Adrenal gland (tissue), 12 donors: ENCODE results near the gene BDKRB1. TPM values are rescaled to one million over a fixed set of nuclear protein-coding genes. Genes with fewer than 3 reads are reported as not detected.

Experiments
- DNase-seq, 7 donors: peaks; one replicate each; pipeline ENCODE4 v3.0.0-alpha.2; 2019 to 2020
- H3K27ac ChIP-seq, 5 donors: fragments of 200-600 bp; sonication (generic) in 4 of 5; 1 replicate in 3 of 5; 2 replicates in 2 of 5; pipeline versions ENCODE4 v1.5.1 to v1.8.0; 2016 to 2020; ENCODE audit warnings: mild to moderate bottlenecking in 1 of 5
- H3K27me3 ChIP-seq: fragments of 200-600 bp; 2 replicates; pipeline ENCODE4 v1.8.0; 2021
- H3K36me3 ChIP-seq, 2 donors: fragments of 200-600 bp; replicated peaks in 1 of 2; 1 replicate in 1 of 2; 2 replicates in 1 of 2; pipeline versions ENCODE4 v1.5.1 to v1.8.0; 2018 to 2022
- H3K4me1 ChIP-seq, 2 donors: fragments of 200-600 bp; replicated peaks in 1 of 2; 1 replicate in 1 of 2; 2 replicates in 1 of 2; pipeline versions ENCODE4 v1.5.1 to v1.8.0; 2018 to 2021
- H3K4me3 ChIP-seq, 4 donors: fragments of 200-600 bp; sonication (generic) in 3 of 4; one replicate each; pipeline ENCODE4 v1.5.1; 2016 to 2018
- H3K9me3 ChIP-seq, 3 donors: fragments of 200-600 bp; sonication (generic) in 1 of 3; replicated peaks in 1 of 3; 1 replicate in 2 of 3; 2 replicates in 1 of 3; pipeline versions ENCODE4 v1.5.1 to v1.8.0; 2016 to 2021
- CTCF ChIP-seq, 6 experiments: fragments of 450-650 bp in 4 of 6; fragments of 200-600 bp in 2 of 6; sonication (generic) in 1 of 6; IDR thresholded peaks; 1 replicate in 5 of 6; 2 replicates in 1 of 6; pipeline versions ENCODE4 v1.5.1 to v1.8.0; 2016 to 2021; ENCODE audit warnings: antibody characterized with exemption in 6 of 6, mild to moderate bottlenecking in 2 of 6, moderate library complexity in 1 of 6
- POLR2A ChIP-seq, 2 donors: fragments of 450-650 bp; IDR thresholded peaks; one replicate each; pipeline ENCODE4 v1.6.1; 2017; ENCODE audit warnings: antibody characterized with exemption in 2 of 2, mild to moderate bottlenecking in 2 of 2, moderate library complexity in 1 of 2
- WGBS, 4 donors: extraction: QIAGEN DNeasy Blood & Tissue Kit in 2 of 4; methylation state at CpG; one replicate each; pipeline versions ENCODE4 v1.1.5 to v1.1.7; 2013 to 2017; 5-methylcytosine and 5-hydroxymethylcytosine counted together
- intact Hi-C, 2 donors: fragments of 100-400 bp; cut with DNase I; formaldehyde crosslinking; loops; one replicate each; pipeline versions ENCODE4 v1.14.1 to v1.15.0; 2022 to 2023
- polyA plus RNA-seq, 3 donors: library from polyadenylated mRNA; stranded (reverse); fragments of 200-250 nt in 2 of 3; fragments of 350-450 nt in 1 of 3; fragmentation: Illumina TruSeq in 1 of 3; extraction: RNeasy Lipid Tissue Mini Kit (QIAGEN cat#74804) in 1 of 3; gene quantifications; one replicate each; pipeline ENCODE4 v1.2.3, GENCODE V29; 2013 to 2014
- total RNA-seq, 9 donors: library from RNA; depleted of rRNA in 4 of 9; stranded (reverse); fragments of >200 nt in 4 of 9; fragments of 120-200 nt in 1 of 9; fragmentation: NEBNext Ultra II Directional in 1 of 9; extraction: Animal tissue kit (Norgen Biotek cat#: 25700) in 1 of 9; gene quantifications; one replicate each; pipeline versions ENCODE4 v1.1.0 to v1.2.4, GENCODE V29; 2013 to 2023
- donor health status: healthy with polysubstance abuse.
- donor health status: Bipolar disorder and iron deficiency.
- donor health status: DM: yes; HTN: yes; CAD: no.
- donor health status: DM: no; HTN: no; CAD: no.
- donor health status: DM: no; HTN: no; CAD: no.
- donor health status: DM: yes; HTN: yes; CAD: no.

BDKRB1 gene
- total and polyA plus RNA-seq, 12 donors: 0.25 to 0.98 (median 0.88) TPM; not detected in 9

- H3K4me1 ChIP-seq: no peaks in the 10 kb centered on the region
- H3K27me3 ChIP-seq: no peaks in the 10 kb centered on the region
- TF ChIP-seq CTCF (IDR thresholded peaks at IDR 0.05) (no peak), POLR2A (IDR thresholded peaks at IDR 0.05) (no peak)
- no peak overlapping the region for H3K27ac ChIP-seq
- H3K36me3 ChIP-seq: peaks cover 0 to 27% of the 10 kb centered on the region in 2 donors
- H3K4me3 ChIP-seq: no peak overlapping the region
- 86 to 93% (median 87%) methylated on average over 7 of the region's 7 CpGs for WGBS, 4 donors
- DNase-seq: no peak
- no peaks in the 10 kb centered on the region for H3K9me3 ChIP-seq
- intact Hi-C loops: no loop called here
Measured at GRCh38 chr14:96294246-96294645, 38.2 kb downstream of the BDKRB1 start.

- Histone ChIP-seq H3K9me3 (no peaks in the 10 kb centered on the region), H3K4me3 (no peak overlapping the region), H3K27ac (no peak overlapping the region), H3K36me3 (peaks cover 0 to 24% of the 10 kb centered on the region in 2 donors), H3K4me1 (no peaks in the 10 kb centered on the region), H3K27me3 (no peaks in the 10 kb centered on the region)
- intact Hi-C loops: loop anchor here in 1 of 2 donors (5.0 kb wide), 1 partner anchor 130 kb away; no protein-coding TSS in a partner anchor
- peak; percentile 30 to 67 (median 50) for TF ChIP-seq CTCF (IDR thresholded peaks at IDR 0.05)
- TF ChIP-seq POLR2A (IDR thresholded peaks at IDR 0.05): no peak
- no peak for DNase-seq
- WGBS, 4 donors: 91 to 96% (median 93%) methylated on average over 2 of the region's 2 CpGs
Measured at GRCh38 chr14:96297000-96297399, 41.0 kb downstream of the BDKRB1 start.

GRCh38 chr14:96297997-96298515 is 42.0 kb downstream of the BDKRB1 start:
- no peaks in the 10 kb centered on the region for H3K9me3 ChIP-seq
- H3K4me3 ChIP-seq: no peak overlapping the region
- no peaks in the 10 kb centered on the region for H3K4me1 ChIP-seq
- peaks cover 0 to 29% of the 10 kb centered on the region in 2 donors for H3K36me3 ChIP-seq
- intact Hi-C loops: loop anchor here in 1 of 2 donors (5.0 kb wide), 1 partner anchor 129 kb away; no protein-coding TSS in a partner anchor
- 94 to 96% (median 95%) methylated on average over 4 of the region's 4 CpGs for WGBS, 4 donors
- DNase-seq: no peak
- TF ChIP-seq CTCF (IDR thresholded peaks at IDR 0.05): no peak
- no peak for TF ChIP-seq POLR2A (IDR thresholded peaks at IDR 0.05)
- H3K27me3 ChIP-seq: no peaks in the 10 kb centered on the region
- no peak overlapping the region for H3K27ac ChIP-seq

GRCh38 chr14:96299441-96299840 is 43.4 kb downstream of the BDKRB1 start:
- Histone ChIP-seq H3K9me3 (no peaks in the 10 kb centered on the region), H3K27ac (no peak overlapping the region), H3K36me3 (peaks cover 0 to 38% of the 10 kb centered on the region in 2 donors), H3K4me1 (no peaks in the 10 kb centered on the region), H3K4me3 (no peak overlapping the region), H3K27me3 (no peaks in the 10 kb centered on the region)
- 67 to 94% (median 90%) methylated on average over 3 of the region's 3 CpGs for WGBS, 4 donors
- intact Hi-C loops: loop anchor here in 1 of 2 donors (5.0 kb wide), 1 partner anchor 128 kb away; no protein-coding TSS in a partner anchor
- TF ChIP-seq POLR2A (IDR thresholded peaks at IDR 0.05): no peak
- no peak for TF ChIP-seq CTCF (IDR thresholded peaks at IDR 0.05)
- no peak for DNase-seq
